HG03175 (cell line): ENCODE results near the gene GPR15.
"Not testable (repeated sequence)": the region's sequence is repeated elsewhere in the genome, so short reads cannot be mapped to it uniquely, and the experiment has no call there.

Experiments used
- ATAC-seq: cut with Tn5 transposase; IDR thresholded peaks from one replicate; pipeline ENCODE4 v1.9.1; 2021; ENCODE audit warnings: mild to moderate bottlenecking, moderate library complexity; ENCODE audit not compliant: unreplicated experiment

GPR15 gene

DNA sequence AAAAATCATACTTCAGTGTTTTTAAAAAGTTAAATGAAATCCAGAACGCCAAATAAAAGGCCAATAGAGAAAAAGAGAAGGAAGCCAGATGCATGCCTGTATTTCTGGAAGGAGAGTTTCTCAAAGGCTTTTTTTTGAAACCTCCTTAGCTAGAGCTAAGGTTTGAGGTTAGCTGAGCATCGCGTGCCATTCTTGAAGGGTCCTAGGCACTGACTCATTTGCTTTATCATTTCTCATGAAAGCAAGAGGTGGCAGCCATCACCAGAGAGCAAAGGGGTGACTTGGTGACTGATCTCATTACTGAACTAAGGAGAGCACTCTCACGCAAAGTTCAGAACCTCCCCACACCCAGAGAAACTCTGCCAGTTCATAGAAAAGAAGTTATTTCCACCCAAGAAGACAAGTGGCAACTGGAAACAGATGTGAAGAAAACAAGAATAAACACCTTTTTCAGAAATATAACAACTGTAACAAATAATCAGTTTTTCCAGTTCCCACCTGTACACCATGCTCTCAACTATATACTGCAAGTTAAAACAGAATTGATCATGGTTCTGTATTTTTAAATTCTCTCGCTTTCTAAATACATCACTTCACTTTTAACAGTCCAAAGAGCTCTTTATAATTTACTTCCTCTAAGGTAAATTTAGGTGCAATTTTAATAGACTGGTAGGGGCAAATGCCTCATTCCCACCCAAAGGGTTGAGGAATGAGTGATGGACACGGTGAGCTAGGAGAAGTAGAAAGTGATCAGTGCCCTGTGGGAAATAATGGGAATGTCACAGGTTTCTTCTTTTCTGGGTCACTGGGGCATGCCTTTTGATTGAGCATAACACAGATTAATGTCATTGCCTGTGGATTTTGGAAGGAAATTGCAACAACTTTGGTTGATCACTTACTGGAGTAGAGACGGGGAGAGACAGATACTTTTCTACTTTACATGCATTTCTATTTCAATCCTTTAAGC is 24.7 kb downstream of the GPR15 start:
- peak; percentile 81 for ATAC-seq

DNA sequence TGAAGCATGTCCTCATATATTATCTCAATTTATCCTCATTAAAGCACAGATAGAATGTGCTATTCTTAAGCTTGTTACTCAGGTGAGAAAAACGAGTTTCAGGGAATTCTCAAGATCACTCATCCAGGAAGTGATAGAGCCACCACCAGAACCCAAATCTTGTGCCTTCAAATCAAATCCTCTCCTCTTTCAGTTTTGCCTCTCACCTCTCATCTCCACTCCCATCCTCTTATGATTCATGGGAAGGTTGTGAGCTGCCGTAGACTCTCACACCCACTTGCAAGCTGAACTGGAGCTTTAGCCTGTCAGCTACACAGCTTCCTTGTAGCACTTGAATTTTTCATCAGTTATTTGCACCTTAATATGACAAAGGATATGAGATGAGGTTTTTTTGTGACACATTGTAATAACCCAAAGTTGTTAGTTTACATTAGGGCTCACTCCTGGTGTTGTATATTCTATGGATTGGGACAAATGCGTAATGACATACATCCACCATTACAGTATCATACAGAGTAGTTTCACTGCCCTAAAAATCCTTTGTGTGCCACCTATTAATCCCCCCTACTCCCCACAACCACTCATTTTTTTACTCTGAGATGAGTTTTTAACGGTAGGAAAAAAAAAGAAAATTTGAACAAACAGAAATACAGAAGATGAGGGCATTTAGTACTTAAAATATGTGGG is 25.7 kb downstream of the GPR15 start:
- ATAC-seq: no peak

DNA sequence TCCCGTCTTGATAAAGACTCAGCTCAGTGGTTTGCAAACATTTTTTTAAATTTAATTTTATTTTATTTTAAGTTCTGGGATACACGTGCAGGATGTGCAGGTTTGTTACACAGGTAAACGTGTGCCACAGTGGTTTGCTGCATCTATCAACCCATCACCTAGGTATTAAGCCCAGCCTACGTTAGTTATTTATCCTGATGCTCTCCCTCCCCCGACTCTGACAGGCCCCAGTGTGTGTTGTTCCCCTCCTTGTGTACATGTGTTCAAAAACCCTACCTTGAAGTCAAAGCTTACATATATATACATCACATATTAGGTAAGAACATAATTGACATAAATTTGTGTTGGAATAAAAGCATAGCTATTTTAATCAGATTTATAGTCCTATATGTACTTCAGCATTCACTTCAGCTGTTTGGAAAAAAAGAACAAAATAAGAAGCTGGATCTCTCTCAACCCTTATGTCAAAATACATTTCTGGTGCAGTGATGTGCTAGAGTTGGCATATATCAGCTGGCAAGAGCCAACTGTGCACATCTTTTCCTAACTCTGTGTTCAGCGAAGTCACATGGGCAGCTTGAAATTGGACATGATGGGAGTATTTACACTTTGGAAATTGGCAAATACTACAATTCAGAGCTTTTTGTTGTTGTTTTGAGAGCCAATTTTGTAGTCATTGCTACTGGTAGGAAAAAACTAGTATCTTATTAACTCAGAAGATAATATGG is 26.5 kb downstream of the GPR15 start:
- no peak for ATAC-seq

DNA sequence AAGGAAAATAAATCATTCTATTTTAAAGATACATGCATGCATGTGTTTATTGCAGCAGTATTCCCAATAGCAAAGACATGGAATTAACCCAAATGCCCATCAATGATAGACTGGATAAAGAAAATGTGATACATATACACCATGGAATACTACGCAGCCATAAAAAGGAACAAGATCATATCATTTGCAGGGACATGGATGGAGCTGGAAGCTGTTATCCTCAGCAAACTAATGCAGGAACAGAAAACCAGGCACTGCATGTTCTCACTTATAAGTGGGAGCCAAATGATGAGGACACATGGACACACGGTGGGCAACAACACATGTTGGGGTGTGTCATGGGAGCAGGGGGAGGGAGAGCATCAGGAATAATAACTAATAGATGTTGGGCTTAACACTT is 28.0 kb downstream of the GPR15 start:
- not testable (repeated sequence) for ATAC-seq

DNA sequence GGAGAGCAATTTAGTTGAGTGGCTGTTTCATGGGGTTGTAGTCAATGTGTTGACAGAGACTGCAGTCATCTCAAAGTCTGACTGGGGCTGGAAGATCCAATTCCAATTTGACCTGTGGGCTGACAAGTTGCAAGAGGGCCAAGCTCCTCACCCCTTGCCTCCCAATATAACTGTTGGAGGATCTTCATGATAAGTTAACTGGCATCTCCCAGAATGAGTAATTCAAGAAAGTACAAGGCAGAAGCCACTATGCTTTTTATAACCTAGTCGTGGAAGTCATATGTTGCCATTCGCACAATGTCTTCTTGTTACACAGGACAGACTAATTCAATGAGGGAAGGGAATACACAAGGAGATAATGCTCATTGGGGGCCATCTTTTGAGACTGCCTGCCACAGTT is 29.1 kb downstream of the GPR15 start:
- no peak for ATAC-seq

DNA sequence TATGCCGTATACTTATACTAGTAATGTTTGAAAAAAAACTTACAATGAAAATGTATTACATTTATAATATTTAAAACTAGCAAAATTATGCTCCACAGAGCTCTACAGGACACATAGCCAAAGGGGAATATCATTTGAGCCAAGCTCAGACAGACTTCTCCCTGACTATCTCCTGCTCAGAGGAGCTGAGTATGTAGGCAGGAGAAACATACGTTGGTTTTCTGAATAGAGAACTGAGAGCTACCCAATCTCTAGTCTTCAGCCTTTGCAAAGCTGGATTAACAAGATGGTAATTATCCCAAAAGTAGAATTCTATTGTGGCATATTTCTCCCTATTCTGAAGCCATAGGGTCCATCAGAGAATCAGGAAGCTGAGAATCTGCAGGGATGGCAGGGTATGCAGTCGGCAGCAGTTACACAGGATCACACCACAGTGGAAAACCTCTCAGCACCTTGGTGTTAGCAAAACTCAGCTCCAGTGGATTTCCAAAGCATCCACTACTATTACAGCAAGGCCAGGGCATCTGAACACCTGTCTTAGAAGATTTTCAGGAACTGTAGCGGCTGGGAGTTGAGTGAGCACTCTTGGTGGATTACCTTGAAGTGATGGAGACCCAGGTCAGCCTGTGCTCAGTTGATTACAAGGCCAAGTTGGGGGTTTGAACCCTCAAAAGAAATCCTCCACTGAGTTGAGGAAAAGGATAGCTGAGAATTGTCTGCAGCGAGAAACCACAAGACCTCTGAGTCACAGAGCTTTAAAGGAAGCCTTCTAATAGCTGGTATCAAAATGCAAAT is 30.1 kb downstream of the GPR15 start:
- no peak for ATAC-seq

DNA sequence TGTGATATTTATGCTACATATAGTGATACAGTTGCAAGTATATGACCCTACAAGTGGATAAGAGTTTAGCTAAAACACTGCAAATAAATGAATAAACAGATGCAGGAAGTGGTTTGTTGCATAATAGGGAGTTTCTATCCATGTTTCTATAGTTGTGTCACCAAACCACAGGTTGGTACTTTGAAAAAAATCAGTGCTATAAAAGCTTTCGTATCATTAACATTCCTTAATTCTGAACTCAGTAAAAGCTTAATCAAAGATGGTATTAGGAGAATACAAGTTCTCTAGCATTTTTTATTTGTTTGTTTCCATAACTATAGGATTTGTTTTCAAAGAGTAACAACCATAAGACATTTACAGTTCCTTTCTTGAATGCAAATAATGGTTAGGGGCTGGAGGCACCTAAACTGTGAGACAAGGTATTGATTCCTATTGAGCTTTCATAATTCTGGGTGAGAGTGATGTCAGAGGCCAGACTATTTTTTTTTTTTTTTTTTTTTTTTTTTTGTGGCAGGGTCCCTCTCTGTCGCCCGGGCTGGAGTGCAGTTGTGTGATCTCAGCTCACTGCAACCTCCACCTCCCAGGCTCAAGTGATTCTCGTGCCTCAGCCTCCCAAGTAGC is 32.0 kb downstream of the GPR15 start:
- ATAC-seq: peak; percentile 58

DNA sequence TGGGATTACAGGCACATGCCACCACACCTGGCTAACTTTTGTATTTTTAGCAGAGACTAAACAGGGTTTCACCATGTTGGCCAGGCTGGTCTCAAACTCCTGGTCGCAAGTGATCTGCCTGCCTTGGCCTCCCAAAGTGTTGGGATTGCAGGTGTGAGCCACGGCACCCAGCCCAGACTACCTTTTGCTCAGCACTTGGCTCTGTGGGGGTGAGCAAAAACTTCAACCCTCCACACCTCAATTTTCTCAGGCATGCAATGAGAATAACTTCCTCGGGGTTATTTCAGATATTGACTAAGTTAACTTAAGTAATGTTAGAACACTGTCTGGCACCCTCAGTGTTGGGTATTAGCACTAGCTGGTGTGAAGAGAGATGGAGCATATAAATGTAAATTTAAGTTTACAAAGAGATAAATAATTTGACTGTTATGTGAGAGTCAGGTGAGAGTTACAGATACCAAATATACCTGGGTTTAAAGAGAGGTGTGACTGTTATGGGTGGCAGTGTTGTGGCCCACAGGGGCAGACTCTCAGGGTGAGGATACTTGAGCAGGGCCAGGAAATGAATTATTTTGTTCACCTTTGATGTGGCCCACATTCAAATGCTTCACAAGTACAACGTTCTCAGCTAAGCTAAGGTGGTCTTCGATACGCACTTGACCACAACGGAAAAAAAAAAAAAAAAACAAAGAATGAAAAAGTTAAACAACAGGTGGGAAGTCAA is 32.7 kb downstream of the GPR15 start:
- peak; percentile 20 for ATAC-seq

DNA sequence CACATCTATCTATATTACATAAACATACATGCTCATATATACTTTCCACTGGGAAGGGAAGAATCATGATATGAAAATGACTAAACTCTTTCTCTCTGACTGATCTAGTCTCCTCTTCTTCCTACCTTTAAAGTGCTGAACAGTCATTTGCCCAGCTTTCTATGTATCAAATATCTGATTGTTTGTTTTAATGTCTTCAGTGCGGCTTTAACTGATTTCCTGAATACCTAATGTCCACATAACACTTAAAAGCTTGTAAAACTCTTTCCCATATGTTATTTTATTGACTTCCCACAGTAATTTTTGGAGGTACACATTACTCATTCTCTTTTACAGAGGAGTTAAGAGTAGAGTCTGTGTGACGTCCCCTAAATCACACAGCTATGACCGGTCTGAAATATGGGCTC is 33.5 kb downstream of the GPR15 start:
- no peak for ATAC-seq

DNA sequence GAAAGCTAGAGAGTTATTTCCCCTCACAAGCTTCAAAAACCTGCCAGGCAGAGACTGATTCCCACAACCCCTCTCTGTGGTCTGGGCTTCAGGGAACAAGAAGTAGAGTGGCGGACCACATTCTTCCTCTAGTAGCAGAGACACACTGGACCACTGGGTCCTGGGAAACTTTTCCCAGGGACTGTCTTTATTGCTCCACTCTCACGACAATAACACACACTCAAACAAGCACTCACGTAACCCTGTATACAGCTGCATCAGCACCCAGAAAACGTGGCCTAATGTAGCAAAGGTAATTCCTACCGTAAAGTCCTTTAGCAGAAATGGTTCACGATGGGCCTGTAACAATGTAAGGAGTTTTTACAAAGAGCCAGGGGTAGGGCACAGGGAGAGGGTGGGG is 34.1 kb downstream of the GPR15 start:
- ATAC-seq: no peak

DNA sequence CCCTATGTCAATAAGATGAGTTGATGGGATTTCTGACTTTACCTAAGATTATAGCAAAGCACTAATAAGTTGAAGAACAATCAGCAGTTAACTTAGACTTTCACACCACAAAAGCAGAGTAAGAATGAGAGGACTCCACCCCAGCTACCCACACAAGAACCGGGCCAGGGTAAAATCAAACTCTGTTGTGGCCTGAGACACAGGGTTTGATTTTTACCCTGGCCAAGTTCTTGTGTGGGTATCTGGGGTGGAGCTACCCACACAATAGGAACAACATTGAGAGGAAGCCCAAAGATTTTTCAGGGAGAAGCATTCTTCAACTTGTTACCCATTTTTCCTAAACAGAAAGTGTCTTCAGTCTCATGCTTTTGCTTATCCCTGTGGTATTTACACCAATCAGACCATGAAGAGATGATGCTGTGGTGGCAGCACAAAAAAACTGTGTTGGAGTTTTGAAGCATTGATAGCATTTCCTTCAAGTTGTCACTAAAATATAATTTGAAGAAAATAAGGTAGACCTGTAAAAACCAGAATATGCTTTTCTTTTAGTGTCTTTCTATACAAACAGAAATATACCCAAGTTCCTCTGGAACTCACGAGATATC is 36.0 kb downstream of the GPR15 start:
- peak; percentile 24 for ATAC-seq

DNA sequence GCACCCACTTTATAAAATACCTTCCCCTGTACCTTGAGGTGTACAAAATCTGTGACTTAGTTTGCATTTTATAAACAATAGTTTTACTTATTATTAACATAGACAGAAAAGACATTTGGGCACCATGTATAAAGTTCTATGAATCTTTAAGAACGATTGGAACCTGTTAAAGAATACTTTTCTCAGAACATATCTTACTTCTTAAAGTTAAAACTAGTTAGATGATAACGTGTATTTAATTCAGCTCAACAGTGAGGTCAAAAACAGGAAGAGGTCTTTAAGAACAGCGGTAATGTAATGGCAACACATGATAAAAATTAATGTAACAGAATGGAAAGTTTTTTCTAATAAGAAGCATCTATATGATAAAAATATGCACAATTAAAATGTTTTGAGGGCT is 36.6 kb downstream of the GPR15 start:
- ATAC-seq: no peak

DNA sequence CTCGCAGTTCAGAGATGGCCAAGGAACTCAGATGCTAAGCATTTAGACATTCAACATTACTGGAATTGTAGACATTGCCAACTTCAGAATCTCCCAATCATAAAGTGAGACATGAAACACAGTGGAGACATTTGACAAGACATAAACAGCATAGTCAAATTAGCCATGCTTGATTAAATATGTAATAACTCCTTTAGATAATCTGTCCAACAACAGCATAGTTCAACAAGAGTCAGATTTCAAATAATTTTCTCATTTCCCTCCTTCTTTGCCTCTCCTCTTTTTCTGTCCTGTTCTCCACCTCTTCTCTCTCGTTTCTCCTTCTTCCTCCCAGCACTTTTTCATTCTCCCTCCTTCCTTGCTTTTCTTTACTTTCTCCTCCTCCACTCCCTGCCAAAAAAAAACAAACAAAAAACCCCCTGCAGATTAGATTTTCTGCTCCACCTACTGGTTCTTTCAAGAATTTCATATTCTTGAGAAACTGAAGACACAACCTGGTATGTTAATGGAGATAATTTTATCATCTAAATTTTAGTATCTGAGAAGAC is 41.5 kb downstream of the GPR15 start:
- ATAC-seq: peak; percentile 65

DNA sequence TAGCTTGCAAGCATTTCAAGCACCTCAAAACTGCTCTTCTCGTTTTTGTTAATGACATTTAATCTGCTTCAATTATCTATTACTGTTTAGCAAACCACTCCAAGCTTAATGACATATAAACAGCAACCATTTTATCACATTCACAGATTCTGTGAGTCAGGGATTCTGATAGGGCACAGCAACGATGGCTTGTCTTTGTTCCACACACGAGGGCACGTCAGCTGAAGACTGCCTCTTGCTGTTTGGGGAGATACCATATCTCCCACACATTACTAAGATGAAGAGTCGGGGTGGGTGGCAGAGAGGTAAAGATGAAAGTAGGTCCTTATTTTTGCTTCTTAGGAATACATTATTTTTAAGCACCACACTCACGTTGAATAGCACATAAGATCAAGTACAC is 42.4 kb downstream of the GPR15 start:
- ATAC-seq: no peak

DNA sequence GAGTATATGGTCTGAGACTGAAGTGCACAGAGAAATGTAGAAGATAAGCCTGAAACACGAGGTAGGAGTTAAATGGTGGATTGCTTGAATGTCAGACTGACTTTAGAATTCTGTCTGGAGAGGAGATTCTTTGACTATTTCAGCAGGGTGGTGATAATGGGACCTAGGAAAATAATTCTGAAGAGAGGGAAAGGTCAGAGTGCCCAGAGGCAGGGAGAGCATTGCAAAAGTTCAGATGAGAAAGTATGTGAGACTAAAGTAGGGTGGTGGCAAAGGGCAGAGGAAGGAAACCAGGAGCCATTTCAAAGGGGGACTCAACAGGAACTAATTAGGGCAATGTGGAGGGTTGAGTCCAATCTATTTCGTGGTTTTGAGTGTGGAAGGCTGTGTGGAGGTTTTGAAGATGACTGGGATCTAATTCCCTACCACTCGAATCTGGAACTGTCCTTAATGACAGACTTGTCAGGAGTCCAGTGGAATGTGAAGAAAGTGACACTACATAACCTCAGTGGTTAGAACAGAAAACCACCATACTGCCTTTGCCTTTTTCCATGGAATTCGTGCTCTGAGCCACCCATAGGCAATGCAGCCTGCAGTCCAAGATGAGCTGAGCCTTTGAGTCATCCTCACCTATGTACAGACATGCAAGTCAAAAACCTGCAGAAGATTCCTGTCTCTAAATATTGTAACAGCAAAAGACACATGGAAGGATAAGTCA is 45.6 kb downstream of the GPR15 start:
- ATAC-seq: no peak

DNA sequence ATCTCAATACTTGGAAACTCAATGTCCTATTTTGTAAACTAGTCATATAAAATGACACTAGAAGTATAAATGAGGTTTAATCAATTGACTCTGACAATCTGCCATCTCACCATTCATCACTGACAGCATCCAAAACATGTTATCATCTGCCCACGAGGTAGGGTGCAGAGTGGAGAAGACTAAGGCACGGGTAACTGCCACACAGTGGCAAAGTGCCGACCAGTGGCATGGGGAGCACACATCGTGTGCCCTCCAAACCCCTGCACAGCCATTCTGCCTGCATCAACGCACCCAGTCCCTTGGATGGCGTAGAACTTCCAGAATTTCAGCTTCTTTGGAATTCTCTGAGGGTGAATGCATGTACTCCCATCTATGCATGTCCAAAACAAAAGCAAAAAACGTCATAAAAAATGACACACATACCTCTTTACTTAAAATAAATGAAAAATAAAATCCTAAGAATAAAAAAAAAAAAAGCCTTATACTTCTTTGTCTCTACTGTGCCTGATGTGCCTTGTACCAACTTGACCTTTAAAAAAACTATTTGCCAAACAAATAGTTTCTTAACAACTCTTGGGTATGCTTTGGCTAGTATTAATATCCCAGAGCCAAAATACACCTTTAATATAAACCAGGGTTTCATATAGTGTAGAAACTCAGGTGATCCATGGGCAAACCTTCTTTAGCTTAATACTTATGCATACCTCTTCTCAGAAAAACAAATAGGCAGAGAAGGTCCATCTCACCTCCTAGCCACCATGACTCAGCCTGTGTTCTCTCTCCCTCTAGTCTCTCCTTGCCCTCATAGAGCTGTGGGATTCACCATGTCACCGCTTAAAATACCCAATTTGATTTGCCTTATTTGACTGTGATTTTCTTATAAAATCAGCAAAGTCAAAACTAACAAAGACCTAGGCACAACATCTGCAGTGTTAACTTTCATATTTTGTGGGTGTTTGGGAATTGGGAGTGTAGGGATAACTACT is 48.9 kb downstream of the GPR15 start:
- no peak for ATAC-seq

DNA sequence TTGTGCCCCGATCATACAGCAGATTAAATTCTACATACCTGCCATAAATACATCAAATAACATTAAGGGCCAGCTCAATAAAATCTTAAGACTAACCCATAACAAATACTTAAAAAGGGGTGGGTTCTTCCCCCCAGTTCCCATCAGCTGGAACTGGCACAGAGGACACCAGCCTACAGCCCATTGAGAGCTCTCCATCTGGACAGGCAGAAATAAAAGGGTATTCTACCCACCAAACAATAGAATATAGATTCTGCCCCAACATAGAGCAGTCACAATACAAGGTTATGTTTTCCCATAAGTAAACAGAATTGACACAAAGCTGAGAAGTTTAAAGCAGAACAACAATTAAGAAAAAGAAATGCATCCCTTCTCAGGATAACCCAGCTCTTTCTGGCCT is 49.7 kb downstream of the GPR15 start:
- ATAC-seq: no peak
